NB4 (cell line): Measurements from ENCODE around the gene FNDC11.
A peak's percentile ranks its signal among the peaks of the same experiment; 100 is the strongest.

Source experiments
- DNase-seq: peaks from one replicate; pipeline ENCODE4 v3.0.0; 2010; ENCODE audit warnings: low read depth
- H3K4me3 ChIP-seq: one replicate; pipeline ENCODE4 v1.5.1; 2011; ENCODE audit warnings: mild to moderate bottlenecking, low read depth, low read length, moderate library complexity
- CTCF ChIP-seq: IDR thresholded peaks from one replicate; pipeline ENCODE4 v1.5.1; 2012; ENCODE audit warnings: low read depth, low read length
- MAX ChIP-seq: IDR thresholded peaks from 2 replicates; pipeline ENCODE4 v1.6.1; 2011; ENCODE audit warnings: low read depth, low read length
- MYC ChIP-seq: IDR thresholded peaks from 2 replicates; pipeline ENCODE4 v1.6.1; 2011; ENCODE audit warnings: low read depth, low read length
- POLR2A ChIP-seq: IDR thresholded peaks from 2 replicates; pipeline ENCODE4 v1.6.1; 2011; ENCODE audit warnings: mild to moderate bottlenecking; ENCODE audit not compliant: insufficient read length; ENCODE audit errors: extremely low read depth

FNDC11 gene

GRCh38 chr20:63572071-63572787, 18.3 kb downstream of the FNDC11 start:
- no peak overlapping the region for H3K4me3 ChIP-seq
- no peak for TF ChIP-seq MYC
- DNase-seq = no peak

- TF ChIP-seq CTCF (peak; percentile 6), MYC (no peak)
- no peak for DNase-seq
- peak overlapping the region; percentile 66 for H3K4me3 ChIP-seq
Measured at GRCh38 chr20:63572788-63573646, 19.1 kb downstream of the FNDC11 start.

GRCh38 chr20:63573647-63574131, 19.7 kb downstream of the FNDC11 start:
- no peak for TF ChIP-seq MAX
- no peak for TF ChIP-seq MYC
- no peak for TF ChIP-seq POLR2A
- no peak for TF ChIP-seq CTCF
- no peak for DNase-seq
- H3K4me3 ChIP-seq = peak overlapping the region; percentile 66

GRCh38 chr20:63574156-63574828, 20.3 kb downstream of the FNDC11 start, which contains the start of gene HELZ2:
Gene HELZ2 (minus strand): TSS chr20:63574239. CDS start chr20:63572385, 1,854 bp downstream.
- TF ChIP-seq MYC (peak; percentile 18; the same call in 1 of the 2 replicates), POLR2A (peak; percentile 48), MAX (no peak)
- DNase-seq = peak; percentile 76
- H3K4me3 ChIP-seq = peak within 1 kb of the TSS; percentile 66

GRCh38 chr20:63574829-63575743, 21.1 kb downstream of the FNDC11 start:
- peak; percentile 44 for DNase-seq
- TF ChIP-seq POLR2A = no peak
- TF ChIP-seq MYC = no peak
- no peak for TF ChIP-seq CTCF
- no peak for TF ChIP-seq MAX

GRCh38 chr20:63576311-63576710, 22.4 kb downstream of the FNDC11 start:
- H3K4me3 ChIP-seq = no peak overlapping the region
- DNase-seq = no peak
- TF ChIP-seq MYC = no peak
- no peak for TF ChIP-seq POLR2A
- TF ChIP-seq MAX = no peak
- no peak for TF ChIP-seq CTCF

More at GRCh38 chr20:63574829-63575743, 21.1 kb downstream of the FNDC11 start:
- H3K4me3 ChIP-seq = no peak overlapping the region
